A172 (cell line): Measurements from ENCODE around the gene PHLDA1. TPM values are rescaled to one million over a fixed set of nuclear protein-coding genes. Genes with fewer than 3 reads are reported as not detected.

Experiments
- DNase-seq: peaks from one replicate; pipeline ENCODE4 v3.0.0-alpha.2; 2015; ENCODE audit warnings: low spot score
- total RNA-seq: library from RNA; depleted of rRNA; stranded (reverse); fragments of >200 nt; shearing (Covaris generic); gene quantifications from 2 replicates; pipeline ENCODE4 v1.2.3, GENCODE V29; 2014

Gene PHLDA1
- total RNA-seq, 1 experiment from 2014 or later, result 61.6 TPM

- DNase-seq, result peak; percentile 75
These were observed 5.8 kb upstream of the PHLDA1 start for GRCh38 chr12:76037130-76038103.

DNA sequence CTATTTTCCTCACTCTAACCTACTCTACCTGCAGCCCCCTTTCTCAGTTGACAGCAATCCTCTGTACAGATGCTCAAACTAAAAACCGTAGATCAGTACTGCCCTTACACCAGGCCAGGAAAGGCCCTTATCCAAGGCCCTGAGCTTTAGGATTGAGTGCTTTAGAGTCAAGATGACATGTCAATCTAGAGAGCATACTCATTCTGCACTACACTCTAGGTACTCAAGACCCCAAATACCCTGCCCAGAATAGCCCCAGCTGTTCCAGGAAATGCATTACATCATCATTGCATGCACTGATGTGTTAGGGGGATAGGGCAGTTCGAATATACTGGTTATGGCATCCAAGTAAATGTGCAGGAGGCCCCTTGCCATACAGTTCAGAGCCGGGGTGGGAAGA lies 3.5 kb upstream of the PHLDA1 start:
- DNase-seq, result no peak

GRCh38 chr12:76033081-76034011 lies 1.8 kb upstream of the PHLDA1 start:
- no peak for DNase-seq

GRCh38 chr12:76032043-76032981 lies 736 bp upstream of the PHLDA1 start:
- peak; percentile 53 for DNase-seq

GRCh38 chr12:76031081-76031413 lies 529 bp downstream of the PHLDA1 start:
- DNase-seq, result no peak

GRCh38 chr12:76030341-76031080 lies 1.1 kb downstream of the PHLDA1 start:
- DNase-seq, result peak; percentile 44

DNA sequence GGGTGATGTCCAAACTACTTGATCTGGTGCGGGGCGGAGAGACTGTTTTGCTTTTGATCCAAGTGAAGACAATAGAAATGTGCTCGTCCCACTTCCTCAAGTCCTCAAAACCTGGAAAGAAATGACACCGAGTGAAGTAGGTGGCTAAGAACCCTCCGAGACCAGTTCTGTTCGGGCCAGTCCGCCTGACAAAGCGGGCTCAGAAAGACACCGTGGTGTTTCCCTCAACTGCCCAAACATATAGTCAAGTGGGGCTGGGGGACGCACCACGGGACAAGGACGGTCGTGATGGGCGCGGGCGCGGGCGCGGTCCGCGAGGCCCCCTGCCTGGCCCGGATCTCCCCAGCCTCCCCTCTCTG lies 1.6 kb downstream of the PHLDA1 start:
- peak; percentile 49 for DNase-seq

- no peak for DNase-seq
These were observed 2.9 kb downstream of the PHLDA1 start for GRCh38 chr12:76028571-76029277.

DNA sequence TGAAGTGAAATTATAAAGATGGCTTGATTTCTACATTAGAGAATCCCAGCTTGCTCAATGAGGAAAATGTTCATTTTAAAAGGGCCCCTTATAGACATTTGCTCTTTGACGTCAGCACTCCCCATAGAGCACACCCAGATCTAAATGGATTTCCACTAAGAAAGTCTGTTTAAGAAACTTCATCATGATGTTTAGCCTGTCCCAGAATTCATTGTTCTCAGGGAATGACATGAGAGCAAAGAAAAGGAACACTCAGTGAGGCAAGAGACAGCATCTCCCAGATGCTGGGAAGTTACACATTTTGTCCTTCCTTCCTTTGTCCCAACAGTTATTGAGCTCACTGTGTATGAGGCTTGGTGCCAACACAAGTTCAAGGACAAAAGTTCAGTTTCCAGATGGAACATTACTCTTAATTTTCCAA lies 4.9 kb downstream of the PHLDA1 start:
- no peak for DNase-seq

DNA sequence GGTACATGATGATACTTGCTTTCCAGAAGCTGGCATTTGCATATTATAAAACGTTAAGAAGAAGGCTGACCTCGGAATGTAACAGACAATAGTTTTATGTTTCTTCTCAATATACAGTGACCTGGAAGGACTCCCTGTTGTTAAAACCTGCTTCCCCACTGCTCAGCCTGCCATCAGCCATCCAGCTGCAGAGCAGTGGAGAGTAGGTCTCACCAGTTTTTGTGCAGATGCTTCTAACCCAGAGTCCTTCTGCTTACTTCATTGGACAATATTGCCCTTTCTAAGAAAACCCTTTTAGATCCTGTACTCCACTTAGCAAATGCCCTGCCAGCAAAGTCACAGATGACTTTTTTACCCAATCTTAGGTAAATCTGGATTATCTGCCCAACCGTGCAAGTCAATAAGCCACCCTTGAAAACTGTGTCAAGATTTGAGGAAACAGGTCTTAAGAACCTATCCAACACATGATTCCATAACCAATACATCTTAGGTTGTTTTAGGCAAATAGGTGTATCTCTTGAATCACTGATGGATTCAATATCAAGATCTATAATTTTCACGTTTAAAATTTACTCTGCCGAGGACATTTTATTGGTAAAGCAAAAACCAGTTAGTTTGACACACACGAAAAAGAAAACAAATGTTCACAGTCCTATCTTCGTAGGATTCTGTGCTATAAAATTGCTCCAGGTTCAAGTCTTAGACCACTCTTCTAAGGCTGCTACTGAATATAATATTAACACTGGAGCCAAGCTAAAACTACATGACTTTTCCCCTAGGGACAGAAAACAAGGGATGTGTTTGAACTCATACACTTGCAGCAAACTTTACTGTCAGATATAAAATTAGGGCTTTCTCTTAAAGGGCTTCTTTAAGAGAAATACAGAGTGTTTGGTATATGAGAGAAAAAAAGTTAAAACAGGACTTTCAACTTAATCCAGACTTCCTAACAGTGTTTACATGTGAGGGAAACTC lies 5.7 kb downstream of the PHLDA1 start:
- no peak for DNase-seq

DNA sequence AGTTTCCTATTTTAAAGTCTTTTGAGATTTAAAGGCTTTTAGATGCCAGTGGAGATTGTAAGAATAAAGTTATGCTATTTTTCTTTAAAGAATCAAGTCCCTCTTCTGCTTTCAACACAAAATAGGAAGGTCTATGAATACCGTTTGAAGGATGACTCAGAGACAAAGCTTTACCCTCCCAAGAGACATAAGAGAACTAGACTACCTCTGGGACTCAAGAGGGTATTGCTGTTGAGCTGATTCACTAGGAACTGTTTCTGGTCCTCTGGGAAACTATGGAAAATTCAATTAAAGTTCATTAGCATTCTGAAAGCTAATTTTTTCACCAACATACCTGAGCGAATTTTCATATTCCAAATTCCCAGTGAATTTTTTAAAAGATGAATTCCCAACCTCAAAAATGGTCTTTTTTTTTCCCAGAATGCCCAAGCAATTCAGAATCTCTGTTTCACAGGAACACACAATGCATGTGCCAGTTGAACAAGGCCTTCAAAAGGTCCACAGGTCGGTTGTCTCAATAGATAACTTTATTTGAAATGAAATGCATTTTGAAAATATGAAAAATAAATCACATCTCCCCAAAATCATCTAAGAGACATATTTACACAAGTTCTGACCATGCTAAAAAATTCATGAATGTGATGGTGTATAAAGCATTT lies 6.5 kb downstream of the PHLDA1 start:
- peak; percentile 58 for DNase-seq

GRCh38 chr12:76024102-76024781 lies 7.3 kb downstream of the PHLDA1 start:
- DNase-seq, result no peak

GRCh38 chr12:76023069-76023690 lies 8.4 kb downstream of the PHLDA1 start:
- DNase-seq, result no peak

- DNase-seq, result no peak
These were observed 9.1 kb downstream of the PHLDA1 start for GRCh38 chr12:76022506-76022905.

- peak; percentile 97 for DNase-seq
These were observed 10.6 kb downstream of the PHLDA1 start for GRCh38 chr12:76020731-76021672.

- peak; percentile 87 for DNase-seq
These were observed 11.3 kb downstream of the PHLDA1 start for GRCh38 chr12:76020281-76020680.
